Measurements from ENCODE around the gene NRN1L.
A peak's percentile ranks its signal among the peaks of the same experiment; 100 is the strongest.
"Not testable (repeated sequence)": the region's sequence is repeated elsewhere in the genome, so short reads cannot be mapped to it uniquely, and the experiment has no call there.

The NRN1L gene

GRCh38 chr16:67861877-67862276 is 22.8 kb upstream of the NRN1L start:
- no peak for DNase-seq

DNA sequence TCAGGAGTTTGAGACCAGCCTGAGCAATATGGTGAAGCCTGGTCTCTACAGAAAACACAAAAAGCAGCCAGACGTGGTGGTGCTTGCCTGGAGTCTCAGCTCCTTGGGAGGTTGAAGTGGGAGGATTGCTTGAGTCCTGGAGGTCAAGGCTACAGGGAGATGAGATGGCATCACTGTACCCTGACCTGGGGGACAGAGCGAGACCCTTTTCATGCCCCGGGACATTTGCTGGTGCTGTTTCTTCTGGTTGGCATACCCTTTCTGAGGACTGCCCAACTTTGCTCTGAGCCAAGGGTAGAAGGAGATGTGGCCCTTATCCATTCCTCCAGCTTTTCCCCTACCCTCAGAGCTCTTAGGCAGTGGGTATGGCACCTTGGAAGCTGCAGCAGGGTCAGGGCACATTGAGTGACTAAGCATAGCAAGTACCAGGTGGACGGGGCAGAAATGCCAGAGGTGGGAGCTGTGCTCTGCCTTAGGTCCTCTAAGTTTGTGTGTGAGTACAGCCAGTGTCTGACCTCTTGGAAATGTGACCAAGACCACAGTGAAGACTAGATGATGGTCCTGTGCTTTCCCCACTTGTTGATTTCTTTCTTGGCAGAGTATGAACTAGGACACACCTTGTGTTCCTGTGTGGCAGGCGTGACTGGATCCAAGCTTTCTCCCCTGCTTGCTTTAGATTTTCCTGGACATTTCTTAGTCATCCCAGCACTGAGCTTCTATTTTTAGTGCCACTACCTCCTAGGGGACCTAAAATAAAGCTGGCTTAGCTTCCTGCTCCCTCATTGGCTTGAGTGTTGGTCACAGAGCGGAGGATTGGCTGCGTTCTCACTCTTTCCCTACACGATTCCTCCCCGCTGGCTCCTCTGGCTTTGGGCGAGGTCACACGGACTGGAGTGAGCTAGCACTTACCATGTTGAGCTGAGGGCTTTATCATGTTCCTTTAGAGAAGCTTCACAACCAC is 21.8 kb upstream of the NRN1L start:
- no peak for DNase-seq

DNA sequence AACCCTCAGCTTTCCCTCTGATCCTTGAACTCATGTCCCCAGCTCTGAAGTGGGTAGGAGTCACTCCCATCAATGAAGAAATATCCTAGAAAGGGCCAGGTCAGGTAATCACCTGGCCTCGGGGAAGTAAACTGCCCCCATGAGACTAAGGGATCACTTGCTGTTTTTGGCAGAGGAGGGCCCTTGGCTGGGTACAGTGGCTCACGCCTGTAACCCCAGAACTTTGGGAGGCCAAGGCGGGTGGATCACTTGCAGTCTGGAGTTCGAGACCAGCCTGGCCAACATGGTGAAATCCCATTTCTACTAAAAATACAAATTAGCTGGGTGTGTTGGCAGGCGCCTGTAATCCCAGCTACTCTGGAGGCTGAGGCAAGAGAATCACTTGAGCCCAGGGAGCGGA is 20.6 kb upstream of the NRN1L start:
- DNase-seq: not testable (repeated sequence)

DNA sequence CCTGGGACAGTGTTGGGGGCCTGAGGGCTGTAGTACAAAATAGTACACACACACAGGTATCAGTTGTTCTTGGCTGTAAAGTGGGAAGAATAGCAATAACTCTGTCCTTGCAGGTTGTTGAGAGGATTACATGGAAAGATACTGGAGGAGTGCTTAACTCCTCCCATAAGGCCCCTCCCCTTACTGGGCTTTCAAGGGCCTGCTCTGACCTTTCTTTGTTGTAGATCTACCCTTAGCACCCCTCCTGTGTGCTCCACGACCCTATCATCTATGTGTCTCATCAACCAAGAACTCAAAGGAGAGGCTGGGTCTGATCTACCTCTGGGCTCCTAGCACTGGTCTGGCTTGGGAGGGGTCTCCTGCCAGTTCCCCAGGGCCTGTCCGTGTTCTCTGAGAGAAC is 20.1 kb upstream of the NRN1L start:
- no peak for DNase-seq

DNA sequence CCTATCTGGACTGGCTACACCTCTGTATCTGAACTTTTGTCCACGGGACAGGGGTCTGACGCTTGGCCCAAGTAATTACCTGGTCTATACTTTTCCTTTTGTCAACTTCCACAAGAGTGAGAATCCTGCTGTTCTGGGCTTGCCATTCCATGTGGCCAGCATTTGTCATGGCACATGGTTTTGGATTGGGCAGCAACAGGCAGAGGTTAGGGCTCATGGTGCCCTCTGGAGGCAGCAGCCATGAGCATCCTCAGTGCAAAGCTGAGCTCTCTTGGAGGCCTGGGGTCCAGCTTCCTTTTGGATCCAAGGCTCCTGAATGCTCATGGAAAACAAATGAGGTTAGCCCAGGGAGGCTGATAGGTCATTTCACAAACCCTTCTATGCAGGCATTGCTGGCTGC is 19.4 kb upstream of the NRN1L start:
- peak; percentile 27 for DNase-seq

DNA sequence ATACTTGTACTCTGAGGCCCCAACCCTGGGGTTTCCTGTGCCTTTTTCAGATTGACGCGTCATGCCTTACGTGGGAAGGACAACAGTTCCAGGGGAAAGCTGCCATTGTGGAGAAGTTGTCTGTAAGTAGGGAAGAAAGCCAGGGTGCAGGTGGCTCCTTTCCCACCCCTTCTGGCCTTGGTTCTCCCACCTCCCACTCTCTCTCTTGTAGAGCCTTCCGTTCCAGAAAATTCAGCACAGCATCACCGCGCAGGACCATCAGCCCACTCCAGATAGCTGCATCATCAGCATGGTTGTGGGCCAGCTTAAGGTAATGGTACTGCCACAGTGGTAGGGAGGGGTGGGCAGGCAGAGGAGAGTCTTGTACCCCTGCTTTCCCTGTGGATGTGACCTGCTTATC is 16.4 kb upstream of the NRN1L start:
- no peak for DNase-seq

GRCh38 chr16:67869653-67870052 is 15.0 kb upstream of the NRN1L start:
- no peak for DNase-seq

- no peak for DNase-seq
These were observed 13.4 kb upstream of the NRN1L start for GRCh38 chr16:67871256-67871655.

DNA sequence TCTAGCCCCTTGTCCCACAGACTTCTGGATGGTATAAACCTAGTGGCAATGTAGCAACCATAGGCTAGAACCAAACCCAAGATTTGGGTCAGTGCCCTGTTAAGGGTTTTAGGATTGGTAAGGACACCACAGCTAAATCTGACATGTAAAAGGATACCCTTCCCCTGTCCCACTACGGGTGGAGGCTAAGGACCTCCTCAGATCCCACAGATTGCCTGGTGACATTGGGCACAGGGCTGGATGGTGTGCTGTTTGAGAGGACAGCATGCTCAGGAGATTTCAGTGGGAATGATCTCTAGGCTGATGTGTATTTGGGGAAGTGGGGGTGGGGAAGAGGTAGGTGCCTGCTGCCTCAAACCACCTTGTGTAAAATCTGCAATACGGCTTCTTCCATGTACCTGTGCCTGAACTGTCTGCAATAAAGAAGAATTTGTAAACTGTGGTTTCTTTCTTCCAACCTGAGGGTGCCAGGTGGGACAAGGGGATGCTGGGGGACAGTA is 12.5 kb upstream of the NRN1L start:
- DNase-seq: no peak

DNA sequence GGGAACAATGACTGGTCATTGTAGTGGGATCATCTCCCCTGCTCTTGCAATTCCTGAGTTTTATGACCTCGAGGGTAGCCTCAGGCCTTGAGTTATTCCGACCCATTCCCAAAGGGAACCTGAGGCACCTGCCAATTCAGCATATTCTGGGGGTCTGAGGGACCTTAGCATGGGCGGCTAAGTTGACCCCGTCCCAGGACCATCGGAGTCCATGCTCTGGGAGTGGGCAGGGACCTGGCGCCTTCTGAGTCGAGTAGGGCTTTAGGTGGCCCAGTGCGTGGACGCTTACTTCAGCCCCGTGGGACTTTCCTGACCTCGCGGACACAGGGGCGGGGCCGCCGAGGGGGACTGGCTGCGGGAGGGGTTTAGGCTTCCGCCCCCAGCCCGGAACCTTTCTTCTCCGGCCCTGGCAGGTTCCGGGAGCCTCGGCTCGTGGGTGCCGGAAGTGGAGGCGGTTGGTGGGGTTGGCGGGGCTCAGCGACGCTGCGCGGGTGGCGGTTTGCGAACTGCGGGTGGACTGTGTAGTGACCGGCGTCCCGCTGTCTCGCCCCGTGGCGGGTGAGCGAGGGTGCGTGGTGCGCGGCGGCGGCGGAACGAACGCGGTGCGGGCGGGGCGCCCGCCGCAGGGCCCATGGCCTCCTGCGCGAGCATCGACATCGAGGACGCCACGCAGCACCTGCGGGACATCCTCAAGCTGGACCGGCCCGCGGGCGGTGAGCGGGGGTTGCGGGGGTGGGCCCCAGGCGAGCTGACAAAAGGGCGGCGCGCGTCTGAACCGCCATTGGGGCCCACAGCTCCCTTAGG is 11.9 kb upstream of the NRN1L start, which contains the start of gene EDC4:
TSS of gene EDC4 (plus strand) at position 422 of the 804 bp plus-strand sequence. CDS start at position 632, 210 bp downstream.
- DNase-seq: peak; percentile 91

DNA sequence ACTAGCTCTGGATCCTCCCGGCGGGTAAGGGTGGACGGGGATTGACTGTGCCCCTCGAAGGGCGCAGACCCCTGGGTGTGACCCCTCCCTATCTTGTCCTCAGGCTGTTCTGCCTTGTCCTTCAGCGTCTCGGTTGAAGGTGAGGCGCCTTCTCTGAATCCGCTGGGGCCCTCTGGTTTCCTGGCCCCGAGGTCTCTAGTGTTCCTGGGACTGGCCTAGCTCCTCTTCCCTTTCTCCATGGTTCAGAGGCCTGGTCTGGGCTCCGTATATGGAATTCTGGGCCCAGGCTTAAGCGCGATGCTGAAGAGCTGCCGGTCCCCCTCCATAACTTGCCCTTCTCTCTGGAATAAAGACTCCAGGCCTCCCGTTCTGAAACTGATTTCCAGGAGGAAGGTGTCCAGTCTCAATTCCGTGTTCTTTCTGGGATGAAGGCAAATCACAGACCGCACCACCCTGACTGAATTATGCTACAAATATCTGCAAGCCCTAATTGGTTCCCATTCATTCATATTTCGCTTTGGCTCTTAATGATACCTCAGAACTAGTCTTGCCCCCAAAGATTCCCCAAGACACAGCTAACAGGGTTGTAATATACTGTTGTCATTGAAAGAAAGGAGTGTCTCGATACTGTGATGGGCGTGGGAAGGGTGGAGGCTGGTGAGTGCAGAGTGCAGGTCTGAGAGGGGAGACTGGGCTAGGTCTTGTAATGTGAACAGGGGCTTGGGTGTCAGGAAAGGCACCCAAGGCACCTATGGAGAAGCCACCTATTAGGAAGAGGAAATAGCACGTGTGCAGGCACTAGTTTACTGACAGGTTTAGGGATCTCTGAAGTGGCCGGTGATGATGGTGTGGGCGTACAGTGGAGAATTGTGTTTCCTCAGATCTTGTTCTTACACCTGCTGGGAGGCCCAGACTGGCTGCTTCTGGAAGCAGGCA is 11.0 kb upstream of the NRN1L start:
- DNase-seq: no peak

DNA sequence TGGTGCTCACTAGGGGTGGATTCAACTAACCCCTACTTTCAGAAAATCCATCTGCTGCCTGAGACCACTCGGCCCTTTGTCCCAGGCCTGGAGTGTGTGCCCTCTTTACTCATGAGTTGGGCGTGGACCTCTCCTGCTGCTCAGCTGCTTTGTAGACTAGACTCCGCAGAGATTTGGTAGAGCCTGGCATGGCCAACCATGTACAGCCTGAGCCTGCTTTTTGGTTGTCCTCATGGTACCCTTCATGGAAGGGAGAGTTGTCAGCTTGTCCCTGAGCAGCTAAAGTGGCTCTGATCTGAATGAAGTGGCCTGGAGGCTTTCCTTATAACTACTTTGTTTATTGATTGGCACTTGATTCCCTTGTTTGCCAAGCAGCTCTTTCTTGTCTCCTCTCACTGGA is 10.3 kb upstream of the NRN1L start:
- no peak for DNase-seq

DNA sequence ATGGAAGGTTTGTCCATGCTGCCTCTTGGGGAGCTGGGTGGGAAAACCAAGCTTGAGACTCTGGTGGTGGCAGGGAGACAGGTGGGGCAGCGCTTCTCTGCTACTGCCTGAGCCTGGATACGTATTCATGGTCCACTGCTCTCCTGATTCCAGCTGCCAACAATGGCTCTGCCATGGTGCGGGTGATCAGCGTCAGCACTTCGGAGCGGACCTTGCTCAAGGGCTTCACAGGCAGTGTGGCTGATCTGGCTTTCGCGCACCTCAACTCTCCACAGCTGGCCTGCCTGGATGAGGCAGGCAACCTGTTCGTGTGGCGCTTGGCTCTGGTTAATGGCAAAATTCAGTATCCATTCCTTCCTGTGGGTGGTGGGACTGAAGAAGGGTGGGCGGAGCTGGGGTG is 7.6 kb upstream of the NRN1L start:
- no peak for DNase-seq

DNA sequence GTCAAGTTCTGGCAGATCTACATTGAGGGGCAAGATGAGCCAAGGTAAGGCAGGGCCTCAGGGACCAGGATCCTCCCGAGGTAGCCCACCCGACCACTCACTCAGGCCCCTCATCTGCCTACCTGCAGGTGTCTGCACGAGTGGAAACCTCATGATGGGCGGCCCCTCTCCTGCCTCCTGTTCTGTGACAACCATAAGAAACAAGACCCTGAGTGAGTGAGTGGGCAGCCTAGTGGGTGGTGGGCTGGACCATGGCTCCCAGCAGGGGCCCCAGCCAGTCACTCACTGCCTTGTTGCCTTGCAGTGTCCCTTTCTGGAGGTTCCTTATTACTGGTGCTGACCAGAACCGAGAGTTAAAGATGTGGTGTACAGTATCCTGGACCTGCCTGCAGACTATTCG is 6.5 kb upstream of the NRN1L start:
- no peak for DNase-seq

- no peak for DNase-seq
These were observed 5.8 kb upstream of the NRN1L start for GRCh38 chr16:67878846-67879245.

GRCh38 chr16:67879462-67879861 is 5.2 kb upstream of the NRN1L start:
- DNase-seq: no peak

DNA sequence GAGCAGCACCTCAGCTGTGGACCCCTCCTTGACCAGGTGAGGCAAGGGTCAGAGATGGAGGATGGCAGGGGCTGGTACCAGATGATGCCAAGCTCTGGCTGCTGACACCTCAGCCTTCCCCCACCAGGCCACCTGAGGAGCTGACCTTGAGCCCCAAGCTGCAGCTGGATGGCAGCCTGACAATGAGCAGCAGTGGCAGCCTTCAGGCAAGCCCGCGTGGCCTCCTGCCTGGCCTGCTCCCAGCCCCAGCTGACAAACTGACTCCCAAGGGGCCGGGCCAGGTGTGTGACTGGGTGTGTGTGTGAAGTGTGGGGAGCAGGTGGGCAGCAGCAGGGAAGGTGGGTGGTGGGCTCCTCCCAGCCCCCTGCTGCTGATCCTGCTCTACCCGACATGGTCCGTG is 4.7 kb upstream of the NRN1L start:
- DNase-seq: no peak

DNA sequence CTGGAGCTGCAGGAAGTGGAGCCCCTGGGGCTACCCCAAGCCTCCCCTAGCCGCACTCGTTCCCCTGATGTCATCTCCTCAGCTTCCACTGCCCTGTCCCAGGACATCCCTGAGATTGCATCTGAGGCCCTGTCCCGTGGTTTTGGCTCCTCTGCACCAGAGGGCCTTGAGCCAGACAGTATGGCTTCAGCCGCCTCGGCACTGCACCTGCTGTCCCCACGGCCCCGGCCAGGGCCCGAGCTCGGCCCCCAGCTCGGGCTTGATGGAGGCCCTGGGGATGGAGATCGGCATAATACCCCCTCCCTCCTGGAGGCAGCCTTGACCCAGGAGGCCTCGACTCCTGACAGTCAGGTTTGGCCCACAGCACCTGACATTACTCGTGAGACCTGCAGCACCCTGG is 4.1 kb upstream of the NRN1L start:
- no peak for DNase-seq

DNA sequence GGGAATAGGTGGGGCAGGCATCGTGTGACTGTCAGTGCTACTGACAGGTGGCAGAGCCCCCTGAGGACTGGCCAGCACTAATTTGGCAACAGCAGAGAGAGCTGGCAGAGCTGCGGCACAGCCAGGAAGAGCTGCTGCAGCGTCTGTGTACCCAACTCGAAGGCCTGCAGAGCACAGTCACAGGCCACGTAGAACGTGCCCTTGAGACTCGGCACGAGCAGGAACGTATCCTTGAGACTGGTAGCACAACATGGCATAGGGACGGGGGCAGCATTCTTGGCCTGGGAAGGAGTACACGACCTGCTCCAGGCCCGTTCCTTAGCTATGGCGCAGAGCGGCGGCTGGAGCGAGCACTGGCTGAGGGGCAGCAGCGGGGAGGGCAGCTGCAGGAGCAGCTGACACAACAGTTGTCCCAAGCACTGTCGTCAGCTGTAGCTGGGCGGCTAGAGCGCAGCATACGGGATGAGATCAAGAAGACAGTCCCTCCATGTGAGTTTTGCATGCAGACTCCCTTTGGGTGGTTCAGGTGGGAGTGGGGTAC is 3.0 kb upstream of the NRN1L start:
- DNase-seq: no peak

- DNase-seq: no peak
These were observed 2.1 kb upstream of the NRN1L start for GRCh38 chr16:67882374-67883145.

GRCh38 chr16:67883146-67883871 is 1.4 kb upstream of the NRN1L start:
- no peak for DNase-seq

Measured in CD4-positive, alpha-beta T cell treated with Interleukin-10 for 1 hour (primary cell).